T-cell (primary cell): ENCODE results near the gene UBE2G1. TPM values are rescaled to one million over a fixed set of nuclear protein-coding genes. Genes with fewer than 3 reads are reported as not detected.

Experiments used
- ATAC-seq, 4 experiments: fragments of 200-7000 bp in 3 of 4; fragments of 150-1000 bp in 1 of 4; cut with Tn5 transposase; replicated peaks in 1 of 4; 1 replicate in 3 of 4; 2 replicates in 1 of 4; pipeline ENCODE4 v1.10.0; 2021; ENCODE audit warnings: moderate library complexity in 3 of 4, mild to moderate bottlenecking in 2 of 4, moderate number of reproducible peaks in 1 of 4
- CTCF ChIA-PET, 2 donors: fragments of 300-600 bp; sonication (Branson Sonifier 250); formaldehyde crosslinking; loops; one replicate each; lab custom pipeline; 2022; ENCODE audit warnings: antibody characterized with exemption in 2 of 2; lab: Charles Lee
- POLR2A ChIA-PET, 2 donors: fragments of 300-600 bp; sonication (Branson Sonifier 250); formaldehyde crosslinking; loops; one replicate each; lab custom pipeline; 2022; ENCODE audit warnings: antibody characterized with exemption in 2 of 2; lab: Charles Lee
- DNase-seq, 35 experiments: peaks; one replicate each; pipeline versions ENCODE4 v3.0.0 to v3.0.0-alpha.2; 2013 to 2023
- H3K27ac ChIP-seq: one replicate; pipeline ENCODE4 v1.5.1; 2013; ENCODE audit warnings: low read length
- H3K27me3 ChIP-seq, 2 experiments: replicated peaks in 1 of 2; 1 replicate in 1 of 2; 2 replicates in 1 of 2; pipeline versions ENCODE4 v1.6.1 to v1.7.0; 2013; ENCODE audit warnings: low read length in 1 of 2, mixed read lengths in 1 of 2; ENCODE audit not compliant: control insufficient read depth in 2 of 2, insufficient read depth in 2 of 2; ENCODE audit errors: extremely low read depth in 1 of 2
- H3K36me3 ChIP-seq, 2 donors: 1 replicate in 1 of 2; 2 replicates in 1 of 2; pipeline versions ENCODE4 v1.6.1 to v1.7.0; 2013; ENCODE audit warnings: low read length in 1 of 2; ENCODE audit not compliant: control insufficient read depth in 2 of 2, insufficient read depth in 1 of 2; ENCODE audit errors: extremely low read depth in 1 of 2
- H3K4me1 ChIP-seq, 2 experiments: 1 replicate in 1 of 2; 2 replicates in 1 of 2; pipeline versions ENCODE4 v1.6.1 to v1.7.0; 2013; ENCODE audit warnings: low read length in 2 of 2, mixed read lengths in 1 of 2; ENCODE audit not compliant: insufficient read depth in 2 of 2, control insufficient read depth in 1 of 2; ENCODE audit errors: extremely low read depth in 1 of 2
- H3K4me3 ChIP-seq, 2 donors: 1 replicate in 1 of 2; 2 replicates in 1 of 2; pipeline versions ENCODE4 v1.5.1 to v1.7.0; 2013; ENCODE audit warnings: mild to moderate bottlenecking in 2 of 2, low read length in 1 of 2, moderate library complexity in 1 of 2; ENCODE audit not compliant: control insufficient read depth in 1 of 2; ENCODE audit errors: extremely low read depth in 1 of 2
- H3K9me3 ChIP-seq: 2 replicates; pipeline ENCODE4 v1.7.0; 2013
- H3K27ac Mint-ChIP-seq, 2 donors: one replicate each; pipeline ENCODE4 v1.8.0; 2020 to 2021; ENCODE audit warnings: mild to moderate bottlenecking in 2 of 2, mixed read lengths in 2 of 2
- H3K27me3 Mint-ChIP-seq, 2 donors: one replicate each; pipeline ENCODE4 v1.8.0; 2021 to 2022; ENCODE audit warnings: mixed read lengths in 2 of 2
- H3K36me3 Mint-ChIP-seq: one replicate; pipeline ENCODE4 v1.8.0; 2021; ENCODE audit warnings: mixed read lengths
- H3K4me1 Mint-ChIP-seq, 3 donors: one replicate each; pipeline ENCODE4 v1.8.0; 2020 to 2022; ENCODE audit warnings: mixed read lengths in 3 of 3, mild to moderate bottlenecking in 1 of 3
- H3K4me3 Mint-ChIP-seq, 3 donors: one replicate each; pipeline ENCODE4 v1.8.0; 2020 to 2022; ENCODE audit warnings: mild to moderate bottlenecking in 3 of 3, mixed read lengths in 3 of 3, moderate library complexity in 3 of 3
- H3K9me3 Mint-ChIP-seq, 3 donors: one replicate each; pipeline ENCODE4 v1.8.0; 2020 to 2022; ENCODE audit warnings: mixed read lengths in 3 of 3
- WGBS: methylation state at CpG from one replicate; pipeline ENCODE4 v1.1.5; 2013; ENCODE audit warnings: missing lambda C conversion rate; ENCODE audit not compliant: insufficient coverage; 5-methylcytosine and 5-hydroxymethylcytosine counted together
- total RNA-seq, 35 experiments: library from RNA in 6 of 35; stranded (reverse) in 6 of 35; fragments of 120-200 nt in 1 of 35; gene quantifications; one replicate each; pipeline versions ENCODE4 v1.2.1 to v1.2.4 and lab custom pipeline; 2013 to 2026

UBE2G1 gene
- total RNA-seq, 5 donors from 2014 or later (not counting 1 experiment from before 2014, with no cell fraction given) = 49.6 to 62.5 (median 56.4) TPM

DNA sequence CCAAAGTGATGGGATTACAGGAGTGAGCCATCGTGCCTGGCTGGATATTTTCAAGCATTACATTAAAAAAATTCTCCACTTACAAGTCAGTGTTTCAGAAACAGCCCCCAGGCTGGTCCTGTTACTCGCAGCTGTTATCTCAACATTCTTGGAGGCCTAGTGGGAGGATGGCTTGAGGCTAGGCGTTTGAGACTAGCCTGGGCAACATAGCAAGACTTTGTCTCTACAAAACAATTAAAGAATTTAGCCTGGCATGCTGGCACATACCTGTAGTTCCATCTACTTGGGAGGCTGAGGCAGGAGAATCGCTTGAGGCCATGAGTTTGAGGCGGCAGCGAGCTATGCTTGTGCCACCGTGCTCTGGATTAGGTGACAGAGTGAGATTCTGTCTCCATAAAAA is 40.7 kb upstream of the UBE2G1 start:
- WGBS = no CpG with 5 or more reads among the region's 7 CpGs
- CTCF ChIA-PET = interaction anchor here in 1 of 2 donors (0.6 to 1.3 kb wide), 2 partner anchors 191 to 495 kb away, joined by 3 to 4 read pairs; no protein-coding TSS in a partner anchor
- Histone ChIP-seq H3K36me3 (no peaks in the 10 kb centered on the region), H3K27ac (no peak overlapping the region), H3K9me3 (no peaks in the 10 kb centered on the region), H3K27me3 (no peaks in the 10 kb centered on the region), H3K4me3 (no peak overlapping the region), H3K4me1 (peaks cover 0 to 13% of the 10 kb centered on the region in 2 experiments)
- ATAC-seq = no peak
- no peaks in the 10 kb centered on the region for H3K9me3 Mint-ChIP-seq
- no peaks in the 10 kb centered on the region for H3K36me3 Mint-ChIP-seq
- no peaks in the 10 kb centered on the region for H3K4me1 Mint-ChIP-seq
- POLR2A ChIA-PET = no interaction called here
- H3K27me3 Mint-ChIP-seq = no peaks in the 10 kb centered on the region
- H3K4me3 Mint-ChIP-seq = no peak overlapping the region
- no peak for DNase-seq
- no peak overlapping the region for H3K27ac Mint-ChIP-seq

DNA sequence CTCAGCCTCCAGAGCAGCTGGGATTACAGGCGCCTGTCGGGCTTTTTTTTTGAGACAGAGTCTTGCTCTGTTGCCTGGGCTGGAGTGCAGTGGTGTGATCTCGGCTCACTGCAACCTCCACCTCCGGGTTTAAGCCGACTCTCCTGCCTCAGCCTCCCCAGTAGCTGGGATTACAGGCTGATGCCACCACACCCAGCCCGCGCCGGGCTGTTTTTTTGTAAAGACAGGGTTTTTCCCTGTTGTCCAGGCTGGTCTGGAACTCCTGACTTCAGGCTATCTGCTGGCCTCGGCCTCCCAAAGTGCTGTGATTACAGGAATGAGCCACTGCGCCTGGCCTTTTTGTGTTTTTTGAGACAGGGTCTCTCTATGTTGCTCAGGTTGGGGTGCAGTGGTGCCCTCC is 39.9 kb upstream of the UBE2G1 start:
- no peaks in the 10 kb centered on the region for H3K9me3 Mint-ChIP-seq
- 100% methylated on average over 4 of the region's 10 CpGs for WGBS
- CTCF ChIA-PET = interaction anchor here (1.0 to 1.3 kb wide), 2 partner anchors 73 to 190 kb away, joined by 4 read pairs; no protein-coding TSS in a partner anchor

GRCh38 chr17:4405699-4406098 is 39.2 kb upstream of the UBE2G1 start:
- H3K27ac ChIP-seq = no peak overlapping the region
- H3K9me3 ChIP-seq = no peaks in the 10 kb centered on the region
- peaks cover 0 to 14% of the 10 kb centered on the region in 2 experiments for H3K4me1 ChIP-seq
- POLR2A ChIA-PET = no interaction called here
- 93% methylated on average over 4 of the region's 5 CpGs for WGBS
- CTCF ChIA-PET = interaction anchor here in 1 of 2 donors (0.6 to 1.0 kb wide), 2 partner anchors 72 to 210 kb away, joined by 3 to 4 read pairs; no protein-coding TSS in a partner anchor
- no peak overlapping the region for H3K4me3 ChIP-seq
- H3K9me3 Mint-ChIP-seq = no peaks in the 10 kb centered on the region
- H3K36me3 Mint-ChIP-seq = no peaks in the 10 kb centered on the region
- ATAC-seq (no peak), DNase-seq (no peak)
- H3K27me3 ChIP-seq = no peaks in the 10 kb centered on the region
- no peak overlapping the region for H3K4me3 Mint-ChIP-seq
- H3K4me1 Mint-ChIP-seq = no peaks in the 10 kb centered on the region
- H3K36me3 ChIP-seq = no peaks in the 10 kb centered on the region
- H3K27me3 Mint-ChIP-seq = no peaks in the 10 kb centered on the region
- H3K27ac Mint-ChIP-seq = no peak overlapping the region

More for the DNA sequence above, 39.9 kb upstream of the UBE2G1 start:
- Histone ChIP-seq H3K36me3 (no peaks in the 10 kb centered on the region), H3K9me3 (no peaks in the 10 kb centered on the region), H3K4me1 (peaks cover 0 to 14% of the 10 kb centered on the region in 2 experiments), H3K27me3 (no peaks in the 10 kb centered on the region), H3K27ac (no peak overlapping the region), H3K4me3 (no peak overlapping the region)
- no peak overlapping the region for H3K27ac Mint-ChIP-seq
- H3K27me3 Mint-ChIP-seq = no peaks in the 10 kb centered on the region
- ATAC-seq (no peak), DNase-seq (no peak)
- no peak overlapping the region for H3K4me3 Mint-ChIP-seq
- H3K36me3 Mint-ChIP-seq = no peaks in the 10 kb centered on the region
- H3K4me1 Mint-ChIP-seq = no peaks in the 10 kb centered on the region
- POLR2A ChIA-PET = no interaction called here

DNA sequence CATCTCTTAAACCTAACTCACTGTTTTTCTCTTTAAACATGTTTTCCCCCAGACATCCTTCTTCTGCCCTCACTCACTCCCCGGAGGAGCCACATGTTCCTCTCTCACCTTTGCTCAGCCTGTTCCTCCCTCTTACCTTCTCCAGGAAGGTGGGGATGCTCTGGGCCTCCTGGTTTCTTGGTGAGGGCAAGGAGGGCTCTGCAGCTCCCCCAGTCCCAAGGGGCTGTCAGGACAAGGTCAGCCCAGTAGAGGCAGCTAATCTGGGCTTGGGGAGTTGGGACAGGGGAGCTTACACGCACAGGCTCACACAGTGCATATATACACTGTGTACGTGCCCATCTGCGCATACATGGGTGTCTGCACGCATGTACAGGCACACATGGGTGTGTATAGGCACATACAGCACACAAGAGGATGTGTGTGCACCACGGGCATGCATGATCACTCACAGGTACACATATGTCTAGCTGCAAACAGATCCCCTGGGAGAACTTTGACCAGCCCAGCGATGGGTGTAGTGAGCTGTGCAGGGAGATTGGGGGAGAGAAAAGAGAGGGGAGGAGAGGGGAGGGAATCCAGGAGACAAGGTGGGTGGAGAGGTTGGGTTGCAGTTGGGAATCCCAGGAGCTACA is 38.7 kb upstream of the UBE2G1 start:
- H3K27me3 Mint-ChIP-seq = no peaks in the 10 kb centered on the region
- Histone ChIP-seq H3K27ac (no peak overlapping the region), H3K4me1 (peaks cover 0 to 14% of the 10 kb centered on the region in 2 experiments), H3K36me3 (no peaks in the 10 kb centered on the region), H3K9me3 (no peaks in the 10 kb centered on the region), H3K27me3 (no peaks in the 10 kb centered on the region), H3K4me3 (no peak overlapping the region)
- no peaks in the 10 kb centered on the region for H3K36me3 Mint-ChIP-seq
- H3K4me3 Mint-ChIP-seq = no peak overlapping the region
- H3K4me1 Mint-ChIP-seq = no peaks in the 10 kb centered on the region
- WGBS = 91% methylated on average over 5 of the region's 7 CpGs
- no peaks in the 10 kb centered on the region for H3K9me3 Mint-ChIP-seq
- no peak for DNase-seq
- CTCF ChIA-PET = interaction anchor here in 1 of 2 donors (0.6 to 1.0 kb wide), 2 partner anchors 72 to 211 kb away, joined by 3 to 4 read pairs; no protein-coding TSS in a partner anchor
- H3K27ac Mint-ChIP-seq = no peak overlapping the region
- POLR2A ChIA-PET = no interaction called here
- ATAC-seq = no peak

- H3K4me1 ChIP-seq = peaks cover 0 to 4% of the 10 kb centered on the region in 2 experiments
- DNase-seq (no peak), ATAC-seq (no peak)
- no peaks in the 10 kb centered on the region for H3K36me3 Mint-ChIP-seq
- H3K4me3 Mint-ChIP-seq = no peak overlapping the region
- no peaks in the 10 kb centered on the region for H3K9me3 Mint-ChIP-seq
- POLR2A ChIA-PET = no interaction called here
- no peak overlapping the region for H3K27ac ChIP-seq
- H3K9me3 ChIP-seq = no peaks in the 10 kb centered on the region
- peaks cover 4 to 17% (median 5%) of the 10 kb centered on the region in 3 donors for H3K4me1 Mint-ChIP-seq
- CTCF ChIA-PET = no interaction called here
- H3K4me3 ChIP-seq = no peak overlapping the region
- H3K36me3 ChIP-seq = no peaks in the 10 kb centered on the region
- no peaks in the 10 kb centered on the region for H3K27me3 Mint-ChIP-seq
- peaks cover 0 to 2% of the 10 kb centered on the region in 2 experiments for H3K27me3 ChIP-seq
- 89% methylated on average over 3 of the region's 6 CpGs for WGBS
- H3K27ac Mint-ChIP-seq = no peak overlapping the region
Measured at GRCh38 chr17:4397840-4398239, 31.4 kb upstream of the UBE2G1 start.

DNA sequence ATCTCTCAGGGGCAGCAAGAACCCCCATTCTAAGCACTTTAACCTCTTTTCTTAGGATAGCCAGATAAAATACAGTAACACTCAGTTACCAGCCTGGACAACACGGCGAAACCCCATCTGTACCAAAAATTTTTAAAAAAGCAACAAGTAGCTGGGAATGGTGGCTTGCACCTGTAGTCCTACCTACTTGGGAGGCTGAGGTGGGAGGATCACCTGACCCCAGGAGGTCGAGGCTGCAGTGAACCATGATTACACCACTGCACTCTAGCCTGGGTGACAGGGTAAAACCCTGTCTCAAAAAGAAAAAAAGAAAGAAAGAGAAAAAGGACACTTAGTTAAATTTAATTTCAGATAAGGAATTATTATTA is 28.6 kb upstream of the UBE2G1 start:
- CTCF ChIA-PET = no interaction called here
- H3K36me3 ChIP-seq = no peaks in the 10 kb centered on the region
- H3K36me3 Mint-ChIP-seq = no peaks in the 10 kb centered on the region
- no peak overlapping the region for H3K4me3 Mint-ChIP-seq
- no CpG with 5 or more reads among the region's 3 CpGs for WGBS
- H3K9me3 ChIP-seq = no peaks in the 10 kb centered on the region
- H3K9me3 Mint-ChIP-seq = no peaks in the 10 kb centered on the region
- no peak for ATAC-seq
- POLR2A ChIA-PET = no interaction called here
- H3K4me1 Mint-ChIP-seq = peaks cover 4 to 17% (median 5%) of the 10 kb centered on the region in 3 donors
- DNase-seq = no peak
- no peaks in the 10 kb centered on the region for H3K4me1 ChIP-seq
- H3K4me3 ChIP-seq = no peak overlapping the region
- no peak overlapping the region for H3K27ac ChIP-seq
- H3K27me3 Mint-ChIP-seq = no peaks in the 10 kb centered on the region
- H3K27me3 ChIP-seq = peaks cover 0 to 2% of the 10 kb centered on the region in 2 experiments
- no peak overlapping the region for H3K27ac Mint-ChIP-seq
